Natural killer cell (primary cell): ENCODE results near the gene RENBP. TPM values are rescaled to one million over a fixed set of nuclear protein-coding genes. Genes with fewer than 3 reads are reported as not detected.

ENCODE experiments used
- ATAC-seq, 3 donors: fragments of 150-1000 bp in 2 of 3; fragments of 200-7000 bp in 1 of 3; cut with Tn5 transposase; 1 replicate in 1 of 3; 2 replicates in 2 of 3; pipeline ENCODE4 v1.10.0; 2021; ENCODE audit warnings: mild to moderate bottlenecking in 2 of 3, moderate library complexity in 2 of 3
- DNase-seq, 2 donors: peaks; one replicate each; pipeline versions ENCODE4 v3.0.0 to v3.0.0-alpha.2; 2013 to 2021; ENCODE audit warnings: mixed read lengths in 1 of 2
- H3K27ac ChIP-seq: one replicate; pipeline ENCODE4 v1.5.1; 2013; ENCODE audit warnings: mild to moderate bottlenecking, low read length
- H3K27me3 ChIP-seq: one replicate; pipeline ENCODE4 v1.6.1; 2013; ENCODE audit warnings: low read length; ENCODE audit not compliant: control insufficient read depth, insufficient read depth
- H3K36me3 ChIP-seq: one replicate; pipeline ENCODE4 v1.6.1; 2013; ENCODE audit warnings: low read length; ENCODE audit not compliant: control insufficient read depth, insufficient read depth
- H3K4me1 ChIP-seq: one replicate; pipeline ENCODE4 v1.6.1; 2013; ENCODE audit warnings: low read length; ENCODE audit not compliant: control insufficient read depth, insufficient read depth
- H3K4me3 ChIP-seq: one replicate; pipeline ENCODE4 v1.5.1; 2013; ENCODE audit warnings: low read length
- H3K9me3 ChIP-seq: one replicate; pipeline ENCODE4 v1.6.1; 2013; ENCODE audit warnings: low read length; ENCODE audit not compliant: control insufficient read depth, insufficient read depth
- H3K27ac Mint-ChIP-seq, 2 donors: one replicate each; pipeline ENCODE4 v1.8.0; 2022; ENCODE audit warnings: mild to moderate bottlenecking in 2 of 2, mixed read lengths in 2 of 2, moderate library complexity in 1 of 2
- H3K27me3 Mint-ChIP-seq, 2 donors: one replicate each; pipeline ENCODE4 v1.8.0; 2022; ENCODE audit warnings: low read depth in 2 of 2, mixed read lengths in 2 of 2
- H3K36me3 Mint-ChIP-seq: one replicate; pipeline ENCODE4 v1.8.0; 2022; ENCODE audit warnings: mixed read lengths
- H3K4me1 Mint-ChIP-seq, 2 donors: one replicate each; pipeline ENCODE4 v1.8.0; 2022; ENCODE audit warnings: mixed read lengths in 2 of 2
- H3K4me3 Mint-ChIP-seq: one replicate; pipeline ENCODE4 v1.8.0; 2022; ENCODE audit warnings: mild to moderate bottlenecking, moderate library complexity, mixed read lengths
- H3K9me3 Mint-ChIP-seq, 2 donors: one replicate each; pipeline ENCODE4 v1.8.0; 2022; ENCODE audit warnings: mixed read lengths in 2 of 2
- CTCF ChIP-seq: fragments of 200-600 bp; IDR thresholded peaks from one replicate; pipeline ENCODE4 v1.8.0; 2022; ENCODE audit warnings: antibody characterized with exemption
- WGBS: methylation state at CpG from one replicate; pipeline ENCODE4 v1.1.7; 2013; ENCODE audit warnings: missing lambda C conversion rate; ENCODE audit not compliant: insufficient coverage; 5-methylcytosine and 5-hydroxymethylcytosine counted together
- intact Hi-C: fragments of 100-400 bp; cut with micrococcal nuclease; formaldehyde crosslinking; loops from one replicate; pipeline ENCODE4 v1.14.2; 2022
- total RNA-seq, 4 donors: library from RNA; stranded (reverse); fragments of 120-200 nt in 1 of 4; gene quantifications; one replicate each; pipeline versions ENCODE4 v1.2.3 to v1.2.4, GENCODE V29; 2013 to 2022

The RENBP gene
- total RNA-seq, 3 donors from 2014 or later (not counting 1 experiment from before 2014, with no cell fraction given) = 14.3 to 17.1 (median 15.2) TPM

- no peaks in the 10 kb centered on the region for H3K27me3 Mint-ChIP-seq
- no peak overlapping the region for H3K27ac Mint-ChIP-seq
- peaks cover 20% of the 10 kb centered on the region for H3K4me1 ChIP-seq
- H3K27me3 ChIP-seq = no peaks in the 10 kb centered on the region
- peaks cover 5% of the 10 kb centered on the region in 2 donors for H3K4me1 Mint-ChIP-seq
- no peak overlapping the region for H3K4me3 Mint-ChIP-seq
- no peaks in the 10 kb centered on the region for H3K9me3 ChIP-seq
- peaks cover 0 to 2% of the 10 kb centered on the region in 2 donors for H3K9me3 Mint-ChIP-seq
- no peak for TF ChIP-seq CTCF
- H3K36me3 ChIP-seq = no peaks in the 10 kb centered on the region
- intact Hi-C loops = no loop called here
- DNase-seq = no peak
- H3K36me3 Mint-ChIP-seq = no peaks in the 10 kb centered on the region
- 100% methylated on average over 3 of the region's 3 CpGs for WGBS
- no peak overlapping the region for H3K4me3 ChIP-seq
- no peak for ATAC-seq
- H3K27ac ChIP-seq = no peak overlapping the region
Observed at GRCh38 chrX:153991013-153991580, 46.7 kb upstream of the RENBP start.

GRCh38 chrX:153989973-153990655 lies 45.7 kb upstream of the RENBP start:
- H3K36me3 ChIP-seq = no peaks in the 10 kb centered on the region
- no peaks in the 10 kb centered on the region for H3K36me3 Mint-ChIP-seq
- H3K4me1 Mint-ChIP-seq = peaks cover 5% of the 10 kb centered on the region in 2 donors
- H3K9me3 ChIP-seq = no peaks in the 10 kb centered on the region
- H3K27ac Mint-ChIP-seq = no peak overlapping the region
- H3K27me3 ChIP-seq = no peaks in the 10 kb centered on the region
- no peaks in the 10 kb centered on the region for H3K27me3 Mint-ChIP-seq
- H3K4me3 Mint-ChIP-seq = no peak overlapping the region
- H3K4me1 ChIP-seq = peaks cover 29% of the 10 kb centered on the region
- DNase-seq = peak in 1 of 2 donors; percentile 58
- no peak overlapping the region for H3K4me3 ChIP-seq
- TF ChIP-seq CTCF = no peak
- no peak overlapping the region for H3K27ac ChIP-seq
- intact Hi-C loops = no loop called here
- 44% methylated on average over 11 of the region's 14 CpGs for whole genome bisulfite sequencing
- H3K9me3 Mint-ChIP-seq = peaks cover 0 to 2% of the 10 kb centered on the region in 2 donors
- no peak for ATAC-seq

- peaks cover 0 to 2% of the 10 kb centered on the region in 2 donors for H3K9me3 Mint-ChIP-seq
- Histone ChIP-seq H3K27me3 (no peaks in the 10 kb centered on the region), H3K9me3 (no peaks in the 10 kb centered on the region), H3K27ac (no peak overlapping the region), H3K36me3 (no peaks in the 10 kb centered on the region), H3K4me3 (no peak overlapping the region), H3K4me1 (peaks cover 45% of the 10 kb centered on the region)
- intact Hi-C loops = no loop called here
- TF ChIP-seq CTCF = no peak
- DNase-seq = no peak
- no peak overlapping the region for H3K27ac Mint-ChIP-seq
- H3K27me3 Mint-ChIP-seq = no peaks in the 10 kb centered on the region
- 95% methylated on average over 11 of the region's 12 CpGs for WGBS
- no peaks in the 10 kb centered on the region for H3K36me3 Mint-ChIP-seq
- no peak overlapping the region for H3K4me3 Mint-ChIP-seq
- ATAC-seq = no peak
- H3K4me1 Mint-ChIP-seq = peaks cover 5% of the 10 kb centered on the region in 2 donors
Observed at GRCh38 chrX:153988493-153988892, 44.0 kb upstream of the RENBP start.
